Umbilical cord (tissue), 2 donors: ENCODE data around the gene ZAP70. TPM values are rescaled to one million over a fixed set of nuclear protein-coding genes. Genes with fewer than 3 reads are reported as not detected.

ENCODE experiments used
- DNase-seq: peaks from one replicate; pipeline ENCODE4 v3.0.0-alpha.2; 2015; ENCODE audit warnings: low spot score
- total RNA-seq: library from RNA; depleted of rRNA; stranded (reverse); fragments of >200 nt; gene quantifications from one replicate; pipeline ENCODE4 v1.2.3, GENCODE V29; 2014; ENCODE audit warnings: low replicate concordance; ENCODE audit not compliant: insufficient read depth

ZAP70 gene
- total RNA-seq, 1 donor from 2014 or later = 3.4 TPM

GRCh38 chr2:97750017-97750416 is 36.6 kb downstream of the ZAP70 start:
- DNase-seq = no peak

GRCh38 chr2:97751752-97752151 is 38.4 kb downstream of the ZAP70 start:
- no peak for DNase-seq

GRCh38 chr2:97752342-97753334 is 39.3 kb downstream of the ZAP70 start:
- DNase-seq = no peak

GRCh38 chr2:97754690-97755346 is 41.4 kb downstream of the ZAP70 start:
- DNase-seq = peak; percentile 28

GRCh38 chr2:97755491-97755890 is 42.1 kb downstream of the ZAP70 start:
- no peak for DNase-seq

GRCh38 chr2:97757062-97757461 is 43.7 kb downstream of the ZAP70 start:
- no peak for DNase-seq

GRCh38 chr2:97758131-97758705 is 44.8 kb downstream of the ZAP70 start:
- no peak for DNase-seq

GRCh38 chr2:97759727-97760407 is 46.5 kb downstream of the ZAP70 start:
- DNase-seq = no peak

GRCh38 chr2:97760480-97761049 is 47.2 kb downstream of the ZAP70 start:
- no peak for DNase-seq

GRCh38 chr2:97761192-97761591 is 47.8 kb downstream of the ZAP70 start:
- no peak for DNase-seq

GRCh38 chr2:97763176-97763845 is 49.9 kb downstream of the ZAP70 start:
- no peak for DNase-seq

- DNase-seq = no peak
Measured at GRCh38 chr2:97764559-97765263, 51.3 kb downstream of the ZAP70 start.

- no peak for DNase-seq
Measured at GRCh38 chr2:97765933-97766332, 52.6 kb downstream of the ZAP70 start.

- DNase-seq = no peak
Measured at GRCh38 chr2:97766567-97766966, 53.2 kb downstream of the ZAP70 start.

- no peak for DNase-seq
Measured at GRCh38 chr2:97769308-97769707, 55.9 kb downstream of the ZAP70 start.

GRCh38 chr2:97769711-97770110 is 56.3 kb downstream of the ZAP70 start:
- no peak for DNase-seq

- no peak for DNase-seq
Measured at GRCh38 chr2:97770445-97770844, 57.1 kb downstream of the ZAP70 start.

- DNase-seq = no peak
Measured at GRCh38 chr2:97774425-97774824, 61.0 kb downstream of the ZAP70 start.

GRCh38 chr2:97775074-97775473 is 61.7 kb downstream of the ZAP70 start:
- DNase-seq = no peak

GRCh38 chr2:97779141-97779540 is 65.8 kb downstream of the ZAP70 start:
- DNase-seq = no peak
